ENCODE measurements around the gene CYP4F11.
"Not testable (repeated sequence)": the region's sequence is repeated elsewhere in the genome, so short reads cannot be mapped to it uniquely, and the experiment has no call there.

The CYP4F11 gene

DNA sequence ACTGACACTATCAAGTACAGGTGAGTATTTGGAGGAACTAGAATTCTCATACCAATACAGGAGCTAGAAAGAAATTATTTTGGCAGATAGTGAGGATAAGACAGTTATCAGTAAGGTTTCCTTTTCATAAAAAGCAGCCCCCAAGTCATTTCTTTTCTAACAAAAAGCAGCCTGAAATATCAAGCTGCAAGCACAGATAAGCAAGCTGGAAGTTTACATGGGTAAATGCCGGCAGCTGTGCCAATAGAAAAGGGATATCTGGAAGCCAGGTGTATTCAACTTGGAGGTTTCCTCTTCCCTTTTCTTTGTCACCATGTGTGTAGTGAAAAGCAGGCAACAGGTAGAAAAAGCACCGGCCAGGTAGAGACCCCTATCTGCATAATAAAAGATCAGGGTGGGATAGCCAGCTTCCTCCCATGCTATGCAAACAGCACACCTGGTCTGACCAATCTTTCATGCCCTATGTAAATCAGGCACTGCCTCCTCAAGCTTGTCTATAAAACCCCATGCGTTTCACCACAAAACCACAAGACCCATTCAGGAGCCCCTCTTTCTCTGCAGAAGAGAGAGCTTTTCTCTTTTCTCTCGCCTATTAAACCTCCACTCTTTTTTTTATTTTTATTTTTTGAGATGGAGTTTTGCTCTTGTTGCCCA lies 59.4 kb downstream of the CYP4F11 start:
- no peak for DNase-seq

DNA sequence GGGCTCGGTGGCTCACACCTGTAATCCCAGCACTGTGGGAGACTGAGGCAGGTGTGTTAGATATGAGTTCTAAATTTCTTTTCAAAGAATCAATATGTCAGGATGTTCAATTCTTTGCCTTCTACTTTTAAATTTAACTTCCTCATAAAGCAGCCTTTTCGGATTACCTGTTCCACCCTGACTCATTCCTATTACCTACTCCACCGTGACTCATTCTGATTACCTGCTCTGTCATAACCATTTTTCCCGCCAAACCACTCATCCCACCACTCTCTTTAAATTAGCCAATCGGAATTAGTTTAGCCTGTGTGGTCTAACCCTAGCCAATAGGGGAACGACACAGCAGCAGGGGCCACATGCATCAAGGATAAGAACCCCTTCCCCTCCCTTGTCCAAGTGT lies 60.6 kb downstream of the CYP4F11 start:
- DNase-seq, result not testable (repeated sequence)

DNA sequence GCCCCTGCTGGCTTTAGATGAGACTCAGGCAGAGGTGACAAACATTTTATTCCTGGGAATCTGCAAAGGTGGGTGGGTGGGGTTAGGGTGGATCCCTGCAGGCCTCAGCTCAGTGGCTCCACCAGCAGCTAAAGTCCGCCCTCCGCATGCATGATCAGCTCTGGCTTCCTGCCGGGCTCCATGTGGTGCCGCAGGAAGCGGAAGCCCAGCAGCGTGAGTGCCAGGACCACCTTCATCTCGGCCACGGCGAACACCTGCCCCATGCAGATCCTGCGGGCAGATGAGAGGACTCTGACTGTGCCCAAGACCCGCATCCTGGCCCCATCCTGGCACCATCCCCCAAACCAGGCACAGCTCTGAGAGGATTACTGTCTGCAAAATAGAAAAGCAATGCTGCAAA lies 62.8 kb downstream of the CYP4F11 start:
- DNase-seq, result no peak

DNA sequence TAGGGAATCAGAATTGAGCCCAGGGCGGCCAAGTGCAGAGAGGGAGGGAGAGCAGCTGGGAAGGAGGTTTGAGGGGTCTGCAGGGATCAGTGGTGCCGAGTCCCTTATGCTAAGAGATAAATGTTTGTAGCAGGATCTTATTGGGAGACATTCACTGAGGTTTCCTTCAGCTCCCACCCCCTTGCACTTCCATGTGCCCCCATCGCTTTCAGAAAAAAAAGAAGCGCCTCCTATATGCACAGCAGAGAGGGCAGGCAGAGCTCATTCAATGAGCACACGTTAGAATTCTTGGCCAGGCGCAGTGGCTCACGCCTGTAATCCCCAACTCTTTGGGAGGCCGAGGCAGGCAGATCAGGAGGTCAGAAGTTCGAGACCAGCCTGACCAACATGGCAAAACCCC lies 64.5 kb downstream of the CYP4F11 start:
- no peak for DNase-seq

DNA sequence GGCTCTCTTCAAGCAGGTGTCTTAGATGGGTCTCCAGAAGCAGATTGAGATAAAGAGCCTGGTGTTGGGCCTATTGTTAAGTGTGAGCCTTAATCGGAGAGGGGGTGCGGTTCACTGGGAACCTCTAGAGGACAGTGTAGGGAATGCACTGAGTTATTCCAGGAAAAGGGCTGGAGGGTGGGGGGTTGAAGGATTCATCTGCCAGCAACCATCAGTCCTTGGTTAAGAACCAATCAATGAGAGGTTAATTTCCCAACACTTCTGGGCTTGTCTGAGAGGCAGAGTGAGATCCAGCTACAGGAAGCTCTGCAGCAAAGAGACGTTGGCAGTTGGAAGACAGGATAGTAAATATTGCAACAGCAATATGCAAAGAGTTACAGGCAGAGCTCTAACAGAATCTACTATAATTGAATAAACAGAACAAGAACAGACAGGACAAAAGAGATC lies 65.2 kb downstream of the CYP4F11 start:
- peak; percentile 50 for DNase-seq

DNA sequence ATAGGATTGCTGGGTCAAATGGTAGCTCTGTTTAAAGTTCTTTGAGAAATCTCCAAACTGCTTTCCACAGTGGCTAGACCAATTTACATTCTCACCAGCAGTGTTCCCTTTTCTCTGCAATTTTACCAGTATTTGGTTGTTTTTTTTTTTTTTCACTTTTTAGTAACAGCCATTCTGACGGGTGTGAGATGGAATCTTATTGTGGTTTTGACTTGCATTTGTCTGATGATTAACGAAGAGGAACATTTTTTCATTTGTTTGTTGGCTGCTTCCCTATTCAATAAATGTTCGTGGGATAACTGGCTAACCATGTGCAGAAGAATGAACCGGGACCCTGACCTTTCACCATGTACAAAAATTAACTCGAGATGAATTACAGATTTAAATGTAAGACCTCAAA lies 67.7 kb downstream of the CYP4F11 start:
- DNase-seq, result no peak

DNA sequence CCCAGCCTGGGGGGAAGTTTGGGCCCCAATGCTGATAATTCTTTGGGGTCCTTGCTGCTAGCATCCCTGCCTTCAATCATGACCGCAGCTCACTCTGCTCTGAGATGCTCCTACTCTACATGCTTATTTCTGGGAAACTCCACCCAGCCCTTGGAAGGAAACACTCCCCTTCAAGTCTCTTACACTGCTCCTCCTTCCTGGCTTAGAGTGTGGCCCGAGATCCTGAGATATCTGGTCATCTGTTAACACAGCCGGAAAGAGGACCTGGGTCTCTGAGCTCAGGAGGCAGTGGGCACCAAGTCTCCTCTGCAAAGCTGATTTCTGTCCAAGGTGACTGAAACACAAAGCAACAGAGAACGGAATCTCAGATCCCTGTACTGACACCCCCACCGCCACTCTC lies 69.5 kb downstream of the CYP4F11 start:
- DNase-seq, result no peak

DNA sequence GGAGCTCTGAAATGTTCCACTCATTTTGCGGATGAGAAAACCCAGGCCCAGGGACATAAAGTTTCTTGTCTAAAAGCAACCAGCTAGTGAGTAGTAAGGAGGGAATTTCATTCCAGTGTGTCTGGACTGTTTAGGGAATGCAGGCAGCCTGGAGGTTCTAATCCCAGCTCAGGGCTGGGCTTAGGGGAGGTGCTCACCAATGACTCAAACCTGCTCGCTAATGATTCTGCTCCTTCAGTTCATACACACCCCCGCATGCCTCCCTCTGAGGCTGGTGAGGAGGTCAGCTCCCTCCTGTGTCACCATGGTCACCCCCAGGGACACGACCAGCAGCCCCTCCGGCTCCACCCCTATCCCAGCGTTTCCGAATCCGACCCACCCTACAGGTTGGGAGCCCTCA lies 71.1 kb downstream of the CYP4F11 start:
- no peak for DNase-seq

DNA sequence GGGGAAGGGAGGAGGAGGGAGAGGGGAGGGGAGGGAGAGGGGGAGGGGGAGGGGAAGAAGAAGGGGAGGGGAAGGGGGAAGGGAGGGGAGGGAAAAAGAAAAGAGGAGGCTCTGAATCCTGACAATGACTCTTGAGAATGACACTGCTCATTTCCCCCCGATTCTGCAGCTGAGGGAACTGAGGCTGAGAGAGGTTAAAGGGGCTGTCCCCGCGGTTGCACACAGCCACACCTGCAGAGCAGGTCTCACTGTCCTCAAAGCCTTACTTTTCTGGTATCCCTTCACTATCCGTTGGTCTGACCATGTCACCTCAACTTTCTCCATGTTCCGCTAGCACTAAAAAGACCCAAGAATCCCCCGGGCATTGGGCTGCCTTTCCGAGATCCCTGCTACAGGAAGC lies 71.9 kb downstream of the CYP4F11 start:
- no peak for DNase-seq
